Activated CD8-positive, alpha-beta memory T cell treated with anti-CD3 and anti-CD28 coated beads for 48 hours (primary cell): ENCODE results near the gene MTHFR.

Source experiments
- DNase-seq, 3 experiments: peaks; one replicate each; pipeline ENCODE4 v3.0.0-alpha.2; 2020; ENCODE audit warnings: low read depth in 2 of 3, low spot score in 2 of 3

Gene MTHFR

DNA sequence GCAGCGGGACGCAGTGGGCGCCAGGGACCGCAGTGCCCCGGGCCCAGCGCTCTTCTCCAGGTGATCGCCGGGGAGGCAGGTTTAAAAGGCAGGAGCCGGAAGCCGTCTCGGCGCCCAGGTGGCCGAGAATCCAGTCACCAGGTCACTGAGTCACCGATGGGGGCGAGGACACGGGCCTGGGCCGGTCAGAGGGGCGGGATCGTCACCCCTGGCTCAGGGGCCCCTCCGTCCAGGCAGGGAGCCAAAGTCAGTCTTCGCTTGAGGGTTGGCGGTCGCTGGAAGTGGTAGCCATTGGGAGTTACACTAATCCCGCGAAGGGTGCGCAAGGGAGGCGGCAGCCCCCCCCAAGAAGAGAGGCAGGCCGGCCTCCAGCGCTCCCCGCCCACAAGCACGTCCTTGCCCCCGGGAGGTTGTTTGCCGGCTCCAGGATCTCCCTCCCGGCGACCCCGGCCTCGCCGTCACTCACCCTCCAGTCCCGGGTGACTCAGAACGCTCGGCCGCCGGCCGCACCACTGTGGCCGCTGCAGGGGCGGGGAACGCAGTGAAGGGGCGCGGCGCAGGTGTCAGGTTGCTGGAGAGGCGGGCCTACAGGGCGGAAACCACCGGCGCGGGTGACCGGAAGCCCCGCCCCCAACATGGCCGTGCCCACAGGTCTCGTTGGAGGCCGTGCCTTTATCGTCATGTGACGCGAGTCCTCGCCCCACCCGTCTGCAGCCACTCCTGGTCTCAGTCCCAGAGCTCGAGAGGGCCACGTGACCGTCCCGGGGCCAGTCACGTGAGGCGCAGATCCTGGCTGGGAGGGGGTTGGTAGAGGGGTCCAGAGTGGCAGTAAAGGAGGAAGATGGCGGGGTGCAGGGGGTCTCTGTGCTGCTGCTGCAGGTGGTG lies at the start of gene MTHFR, which contains the start of gene CLCN6:
Gene MTHFR (minus strand): TSS at position 543 of the 885 bp plus-strand sequence. CDS start 2,848 bp downstream, outside the sequence.
Gene CLCN6 (plus strand): TSS at position 770 of the 885 bp plus-strand sequence. CDS start 72 bp downstream, at position 842.
- peak; percentile 88 to 97 (median 95) for DNase-seq

- no peak for DNase-seq
Observed at GRCh38 chr1:11855430-11855829, 49.7 kb upstream of the MTHFR start.

GRCh38 chr1:11854519-11854918 lies 48.8 kb upstream of the MTHFR start:
- no peak for DNase-seq

GRCh38 chr1:11851180-11851579 lies 45.4 kb upstream of the MTHFR start:
- DNase-seq: no peak

GRCh38 chr1:11850156-11850555 lies 44.4 kb upstream of the MTHFR start:
- DNase-seq: no peak

GRCh38 chr1:11848373-11848700 lies 42.6 kb upstream of the MTHFR start:
- DNase-seq: no peak

GRCh38 chr1:11847667-11848372 lies 42.1 kb upstream of the MTHFR start, which contains the start of gene NPPA:
Gene NPPA (minus strand): TSS chr1:11847783. CDS start chr1:11847684, 99 bp downstream.
- no peak for DNase-seq

- DNase-seq: no peak
Observed at GRCh38 chr1:11845641-11846335, 40.0 kb upstream of the MTHFR start.

- DNase-seq: no peak
Observed at GRCh38 chr1:11842154-11843041, 36.6 kb upstream of the MTHFR start.

DNA sequence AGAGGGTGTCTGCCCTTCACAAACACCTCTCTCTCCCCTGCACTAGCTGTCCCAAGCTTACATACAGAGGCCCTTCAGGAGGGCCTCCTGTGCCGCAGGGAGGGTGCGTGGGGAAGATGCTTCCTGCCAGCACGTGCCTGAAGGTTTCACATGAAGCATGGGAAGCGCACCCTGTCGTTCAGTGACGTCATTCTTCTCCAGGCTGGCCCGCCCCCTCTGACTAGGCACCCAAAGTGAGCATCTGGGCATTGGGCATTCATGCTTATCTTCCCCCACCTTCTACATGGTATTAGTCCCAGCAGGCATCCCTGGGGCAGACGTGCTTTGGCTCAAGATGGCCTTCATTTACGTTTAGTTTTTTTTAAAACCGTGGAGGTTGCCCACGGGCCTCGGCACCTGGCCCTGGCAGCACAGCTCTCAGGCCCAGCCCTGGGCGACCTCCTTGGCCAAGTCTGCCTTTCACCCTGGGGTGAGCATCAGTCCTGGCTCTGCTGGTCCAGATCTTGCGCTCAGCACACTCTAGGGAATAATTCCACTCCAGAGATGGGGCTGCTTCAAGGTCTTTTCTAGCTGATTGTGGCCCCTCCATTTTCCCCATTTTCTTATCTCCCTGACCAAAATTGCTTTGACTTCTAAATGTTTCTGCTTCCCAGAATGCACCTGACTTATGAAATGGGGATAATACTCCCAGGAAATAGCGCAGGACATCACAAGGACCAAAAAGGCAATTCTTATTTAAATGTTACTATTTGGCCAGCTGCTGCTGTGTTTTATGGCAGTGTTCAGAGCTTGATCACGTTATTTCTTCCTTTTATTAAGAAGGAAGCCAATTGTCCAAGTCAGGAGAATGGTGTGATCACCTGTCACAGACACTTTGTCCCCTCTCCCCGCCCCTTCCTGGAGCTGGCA lies 35.7 kb upstream of the MTHFR start:
- DNase-seq: no peak

- no peak for DNase-seq
Observed at GRCh38 chr1:11839727-11840705, 34.3 kb upstream of the MTHFR start.

DNA sequence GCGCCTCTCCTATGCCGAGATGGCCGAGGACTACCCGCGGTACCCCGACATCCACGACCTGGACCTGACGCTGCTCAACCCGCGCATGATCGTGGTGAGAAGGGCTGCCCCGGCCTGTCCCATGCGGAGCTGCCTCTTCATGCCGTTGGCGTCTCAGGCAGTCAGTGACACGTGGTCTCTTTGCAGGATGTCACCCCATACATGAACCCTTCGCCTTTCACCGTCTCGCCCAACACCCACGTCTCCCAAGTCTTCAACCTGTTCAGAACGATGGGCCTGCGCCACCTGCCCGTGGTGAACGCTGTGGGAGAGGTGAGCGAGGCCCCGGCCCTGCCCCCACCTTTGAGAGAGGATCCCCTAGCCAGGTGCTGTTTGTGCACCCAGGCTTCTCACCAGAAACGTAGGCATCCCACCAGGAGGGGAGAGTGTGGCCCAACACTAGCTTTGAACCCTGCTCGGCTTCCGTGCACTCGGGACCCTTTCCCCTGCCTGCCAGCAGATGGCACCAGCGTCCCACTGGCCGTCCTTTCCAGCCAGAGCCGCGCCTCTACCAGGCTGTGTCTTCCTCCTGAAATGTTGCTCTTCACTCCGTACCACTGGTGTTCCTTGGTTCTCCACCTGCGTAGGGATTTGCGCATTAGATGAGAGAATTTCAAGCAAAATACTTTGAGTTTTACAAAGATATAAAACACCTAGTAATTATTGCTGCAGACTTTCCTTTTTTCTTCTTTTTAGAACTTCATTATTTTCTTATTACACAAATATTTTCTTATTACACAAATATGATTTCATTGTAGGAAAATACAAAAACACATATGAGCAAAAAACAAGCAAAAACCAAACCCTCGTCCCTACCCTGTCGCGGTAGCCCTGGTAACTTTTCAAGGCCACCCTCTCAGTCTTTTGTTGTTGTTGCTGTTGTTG lies 32.8 kb upstream of the MTHFR start:
- DNase-seq: peak; percentile 29 to 57 (median 55)

GRCh38 chr1:11837767-11838348 lies 32.1 kb upstream of the MTHFR start:
- no peak for DNase-seq

GRCh38 chr1:11836955-11837766 lies 31.4 kb upstream of the MTHFR start:
- DNase-seq: no peak

GRCh38 chr1:11835441-11836225 lies 29.9 kb upstream of the MTHFR start:
- DNase-seq: no peak
